Measurements from ENCODE around the gene NNAT.
A peak's percentile ranks its signal among the peaks of the same experiment; 100 is the strongest.

GRCh38 chr20:37564388-37565133 is 43.5 kb downstream of the NNAT start:
- TF ChIP-seq EZH2 (IDR thresholded peaks at IDR 0.05; ENCODE audit: borderline replicate concordance, insufficient read depth, low read length, poor library complexity, severe bottlenecking): no peak
- no peak for TF ChIP-seq TAF1 (IDR thresholded peaks at IDR 0.05; ENCODE audit: low read depth)
- TF ChIP-seq CTCF (IDR thresholded peaks at IDR 0.05; ENCODE audit: poor library complexity, severe bottlenecking): peak; percentile 99
- no peak for TF ChIP-seq EP300 (conservative IDR thresholded peaks at IDR 0.05; ENCODE audit: poor library complexity, severe bottlenecking)

Measured in neural cell (in vitro differentiated cells).